ENCODE measurements around the gene POU2AF1.

Gene POU2AF1

DNA sequence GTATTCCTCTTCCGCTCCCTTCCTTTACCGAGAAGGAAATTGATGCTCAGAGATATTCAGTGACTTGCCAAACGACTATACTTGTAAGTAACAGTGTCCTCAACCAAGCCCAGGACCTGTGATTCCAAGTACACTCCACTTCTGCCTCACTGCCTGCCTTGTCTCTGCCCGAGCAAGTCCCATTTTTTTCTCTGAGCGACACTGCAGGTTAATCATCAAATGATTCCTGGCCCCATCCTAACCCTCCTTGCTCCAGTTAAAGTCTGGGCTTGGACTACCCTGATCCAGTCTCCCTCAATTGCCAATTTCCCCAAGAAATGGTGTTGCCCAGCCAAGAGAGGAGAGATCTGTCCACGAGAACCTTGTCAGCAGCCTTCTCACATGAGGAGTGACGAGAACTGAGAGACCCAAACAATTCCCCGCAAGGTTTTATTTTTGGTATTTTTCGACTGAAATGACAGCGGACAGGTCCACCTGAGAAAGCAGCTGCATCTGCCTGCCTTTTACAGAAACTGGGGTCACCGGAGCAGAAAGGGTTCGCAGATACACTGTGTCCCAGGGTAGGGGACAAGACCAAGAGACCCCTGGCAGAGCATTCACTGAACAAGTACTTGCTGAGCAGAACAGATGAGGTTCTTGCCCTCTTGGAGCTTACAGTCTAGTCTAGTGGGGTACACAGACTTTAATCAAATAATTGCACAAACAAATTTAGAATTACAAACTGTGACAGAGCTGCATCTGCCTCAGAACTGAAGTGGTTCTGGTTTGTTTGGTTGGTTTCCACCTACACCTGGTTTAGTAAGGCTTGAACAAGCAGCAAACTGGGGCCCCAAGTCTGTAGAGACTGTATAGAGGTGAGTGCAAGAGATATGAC lies 11.4 kb downstream of the POU2AF1 start:
- Histone ChIP-seq H3K27ac (ENCODE audit: insufficient read depth in 1 of 2, low read depth in 1 of 2, low read length in 2 of 2, poor library complexity in 1 of 2, severe bottlenecking in 2 of 2) (no peak overlapping the region), H3K9me3 (ENCODE audit: control extremely low read depth in 1 of 5, control insufficient read depth in 4 of 5, insufficient read depth in 2 of 5, low read depth in 1 of 5, low read length in 4 of 5) (peaks cover 0 to 1% (median 0%) of the 10 kb centered on the region in 5 experiments), H3K27me3 (replicated peaks in 2 of 5; ENCODE audit: control insufficient read depth in 4 of 5, insufficient read depth in 5 of 5, low read length in 4 of 5) (peaks cover 0 to 11% (median 0%) of the 10 kb centered on the region in 5 experiments), H3K4me3 (ENCODE audit: control insufficient read depth in 1 of 7, extremely low read depth in 1 of 7, insufficient read depth in 4 of 7, low read depth in 2 of 7, low read length in 6 of 7) (no peak overlapping the region), H3K36me3 (ENCODE audit: control insufficient read depth in 4 of 4, insufficient read depth in 4 of 4, low read length in 3 of 4) (no peaks in the 10 kb centered on the region), H3K4me1 (ENCODE audit: control extremely low read depth in 1 of 4, control insufficient read depth in 4 of 4, insufficient read depth in 4 of 4, low read length in 3 of 4) (no peaks in the 10 kb centered on the region)
- DNase-seq = no peak
- WGBS (ENCODE audit: insufficient coverage) = 95% methylated on average over 12 of the region's 12 CpGs
- ChIA-PET CTCF (no interaction called here), POLR2A (no interaction called here)

DNA sequence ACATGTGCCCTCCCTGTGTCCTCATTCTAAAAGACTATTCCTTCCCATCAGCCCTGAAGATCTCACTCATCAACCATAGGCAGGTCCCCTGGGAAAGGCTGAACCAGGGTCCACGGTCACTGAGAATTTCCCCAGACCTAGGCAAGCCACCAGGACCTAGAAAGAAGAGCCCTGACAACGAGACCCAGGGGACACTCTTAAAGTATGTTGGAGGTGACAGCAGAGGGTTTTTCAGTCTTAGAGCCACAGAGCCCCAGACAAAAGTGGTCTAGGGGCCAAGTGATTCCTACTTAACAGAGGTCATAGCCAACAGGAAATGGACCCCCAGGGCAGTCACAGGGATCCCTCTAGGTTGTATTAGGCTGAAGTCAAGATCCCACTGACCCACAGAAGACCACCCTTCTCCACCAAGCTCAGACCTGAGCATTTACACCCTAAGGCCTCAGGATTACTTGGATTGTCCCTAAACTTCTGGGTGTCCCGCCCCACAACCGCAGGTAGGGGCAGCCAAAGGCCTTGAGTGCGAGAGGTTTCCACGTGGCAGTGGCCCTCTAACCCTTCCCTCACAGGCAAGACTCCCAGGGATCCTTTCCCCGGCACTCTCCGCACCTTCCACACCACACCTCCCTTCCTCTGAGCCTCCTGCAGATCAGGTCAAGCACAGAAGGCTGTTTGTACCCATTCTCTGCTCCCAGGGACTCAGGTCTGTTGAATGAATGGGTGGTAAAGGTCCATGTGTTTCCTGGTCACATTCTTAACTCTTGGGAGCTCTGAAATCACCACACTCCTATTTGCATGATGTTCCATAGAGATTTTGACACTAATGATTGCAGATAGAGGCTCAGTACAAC lies 12.3 kb downstream of the POU2AF1 start:
- H3K27me3 ChIP-seq (replicated peaks in 2 of 5; ENCODE audit: control insufficient read depth in 4 of 5, insufficient read depth in 5 of 5, low read length in 4 of 5) = peaks cover 0 to 11% (median 0%) of the 10 kb centered on the region in 5 experiments

DNA sequence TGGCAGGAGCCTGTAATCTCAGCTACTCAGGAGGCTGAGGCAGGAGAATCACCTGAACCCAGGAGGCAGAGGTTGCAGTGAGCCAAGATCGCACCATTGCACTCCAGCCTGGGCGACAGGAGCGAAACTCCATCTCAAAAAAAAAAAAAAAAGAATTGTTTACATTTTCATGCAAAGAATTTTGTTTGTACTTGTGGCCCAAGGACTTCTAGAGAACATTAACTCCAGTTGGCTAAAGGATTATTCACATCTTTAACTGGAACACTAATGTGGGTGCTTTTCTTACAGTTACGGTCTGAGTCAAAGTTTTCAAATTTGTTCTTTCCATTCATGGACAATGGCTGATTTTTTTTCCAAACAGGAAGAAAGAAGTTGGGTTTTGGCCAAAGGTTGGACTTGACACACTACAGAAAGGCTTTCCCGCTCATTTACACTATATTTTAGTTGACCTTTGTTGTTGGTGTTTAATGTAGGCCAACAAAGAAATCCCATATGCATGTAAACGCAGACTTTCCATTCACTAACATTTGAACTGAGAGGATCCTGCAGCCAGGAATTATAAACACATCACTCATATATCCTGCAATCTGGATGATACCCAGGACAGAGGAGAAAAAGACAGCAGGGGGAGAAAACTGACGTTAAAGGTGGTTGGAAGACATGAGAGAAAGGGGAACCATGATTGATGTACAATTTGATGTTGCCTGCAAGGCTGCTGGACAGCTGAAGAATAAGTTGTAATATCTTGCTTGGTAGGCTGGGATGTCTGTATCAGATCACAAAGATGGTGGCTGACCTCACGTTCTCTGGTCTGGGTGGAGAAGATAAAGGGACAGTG lies 13.1 kb downstream of the POU2AF1 start:
- no peak overlapping the region for H3K27ac ChIP-seq (ENCODE audit: insufficient read depth in 1 of 2, low read depth in 1 of 2, low read length in 2 of 2, poor library complexity in 1 of 2, severe bottlenecking in 2 of 2)
- H3K36me3 ChIP-seq (ENCODE audit: control insufficient read depth in 4 of 4, insufficient read depth in 4 of 4, low read length in 3 of 4) = no peaks in the 10 kb centered on the region
- H3K27me3 ChIP-seq (replicated peaks in 2 of 5; ENCODE audit: control insufficient read depth in 4 of 5, insufficient read depth in 5 of 5, low read length in 4 of 5) = peaks cover 0 to 8% (median 0%) of the 10 kb centered on the region in 5 experiments
- peaks cover 0 to 1% (median 0%) of the 10 kb centered on the region in 5 experiments for H3K9me3 ChIP-seq (ENCODE audit: control extremely low read depth in 1 of 5, control insufficient read depth in 4 of 5, insufficient read depth in 2 of 5, low read depth in 1 of 5, low read length in 4 of 5)
- no peak for DNase-seq
- no peaks in the 10 kb centered on the region for H3K4me1 ChIP-seq (ENCODE audit: control extremely low read depth in 1 of 4, control insufficient read depth in 4 of 4, insufficient read depth in 4 of 4, low read length in 3 of 4)
- ChIA-PET CTCF (no interaction called here), POLR2A (no interaction called here)
- 90% methylated on average over 2 of the region's 8 CpGs for WGBS (ENCODE audit: insufficient coverage)
- H3K4me3 ChIP-seq (ENCODE audit: control insufficient read depth in 1 of 7, extremely low read depth in 1 of 7, insufficient read depth in 4 of 7, low read depth in 2 of 7, low read length in 6 of 7) = no peak overlapping the region

More for the DNA sequence above, 12.3 kb downstream of the POU2AF1 start:
- no peaks in the 10 kb centered on the region for H3K4me1 ChIP-seq (ENCODE audit: control extremely low read depth in 1 of 4, control insufficient read depth in 4 of 4, insufficient read depth in 4 of 4, low read length in 3 of 4)
- 92% methylated on average over 6 of the region's 8 CpGs for WGBS (ENCODE audit: insufficient coverage)
- no peak for DNase-seq
- H3K9me3 ChIP-seq (ENCODE audit: control extremely low read depth in 1 of 5, control insufficient read depth in 4 of 5, insufficient read depth in 2 of 5, low read depth in 1 of 5, low read length in 4 of 5) = peaks cover 0 to 1% (median 0%) of the 10 kb centered on the region in 5 experiments
- no peaks in the 10 kb centered on the region for H3K36me3 ChIP-seq (ENCODE audit: control insufficient read depth in 4 of 4, insufficient read depth in 4 of 4, low read length in 3 of 4)
- ChIA-PET POLR2A (interaction anchor here (0.6 kb wide), 1 partner anchor 1818 kb away, joined by 4 read pairs; no protein-coding TSS in a partner anchor), CTCF (no interaction called here)
- H3K4me3 ChIP-seq (ENCODE audit: control insufficient read depth in 1 of 7, extremely low read depth in 1 of 7, insufficient read depth in 4 of 7, low read depth in 2 of 7, low read length in 6 of 7) = no peak overlapping the region
- H3K27ac ChIP-seq (ENCODE audit: insufficient read depth in 1 of 2, low read depth in 1 of 2, low read length in 2 of 2, poor library complexity in 1 of 2, severe bottlenecking in 2 of 2) = no peak overlapping the region

DNA sequence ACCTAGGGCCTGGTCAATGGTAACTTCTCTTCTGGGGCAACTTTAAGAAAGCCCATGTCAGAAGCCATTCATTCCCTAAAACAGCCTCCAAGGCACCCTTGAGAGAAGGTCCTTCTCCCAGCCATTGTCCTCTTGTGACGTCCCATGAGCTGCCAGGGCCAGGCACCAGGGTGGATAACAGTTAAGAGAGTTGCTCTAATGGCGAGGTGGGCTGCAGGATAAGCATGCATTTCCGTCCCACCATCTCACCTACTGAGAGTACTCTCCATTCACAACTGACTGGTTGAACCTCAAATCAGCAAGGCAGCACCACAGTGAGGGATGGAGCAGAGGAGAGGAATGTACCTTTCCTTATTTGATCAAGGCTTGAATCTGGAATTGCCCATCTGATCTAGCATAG lies 14.6 kb downstream of the POU2AF1 start:
- H3K27me3 ChIP-seq (replicated peaks in 2 of 5; ENCODE audit: control insufficient read depth in 4 of 5, insufficient read depth in 5 of 5, low read length in 4 of 5) = peaks cover 0 to 1% (median 0%) of the 10 kb centered on the region in 5 experiments
- H3K27ac ChIP-seq (ENCODE audit: insufficient read depth in 1 of 2, low read depth in 1 of 2, low read length in 2 of 2, poor library complexity in 1 of 2, severe bottlenecking in 2 of 2) = no peak overlapping the region
- POLR2A ChIA-PET = no interaction called here
- DNase-seq = no peak
- WGBS (ENCODE audit: insufficient coverage) = 90% methylated on average over 2 of the region's 3 CpGs
- no peaks in the 10 kb centered on the region for H3K4me1 ChIP-seq (ENCODE audit: control extremely low read depth in 1 of 4, control insufficient read depth in 4 of 4, insufficient read depth in 4 of 4, low read length in 3 of 4)
- peaks cover 0 to 1% (median 0%) of the 10 kb centered on the region in 5 experiments for H3K9me3 ChIP-seq (ENCODE audit: control extremely low read depth in 1 of 5, control insufficient read depth in 4 of 5, insufficient read depth in 2 of 5, low read depth in 1 of 5, low read length in 4 of 5)
- no peak overlapping the region for H3K4me3 ChIP-seq (ENCODE audit: control insufficient read depth in 1 of 7, extremely low read depth in 1 of 7, insufficient read depth in 4 of 7, low read depth in 2 of 7, low read length in 6 of 7)
- CTCF ChIA-PET = no interaction called here
- no peaks in the 10 kb centered on the region for H3K36me3 ChIP-seq (ENCODE audit: control insufficient read depth in 4 of 4, insufficient read depth in 4 of 4, low read length in 3 of 4)

DNA sequence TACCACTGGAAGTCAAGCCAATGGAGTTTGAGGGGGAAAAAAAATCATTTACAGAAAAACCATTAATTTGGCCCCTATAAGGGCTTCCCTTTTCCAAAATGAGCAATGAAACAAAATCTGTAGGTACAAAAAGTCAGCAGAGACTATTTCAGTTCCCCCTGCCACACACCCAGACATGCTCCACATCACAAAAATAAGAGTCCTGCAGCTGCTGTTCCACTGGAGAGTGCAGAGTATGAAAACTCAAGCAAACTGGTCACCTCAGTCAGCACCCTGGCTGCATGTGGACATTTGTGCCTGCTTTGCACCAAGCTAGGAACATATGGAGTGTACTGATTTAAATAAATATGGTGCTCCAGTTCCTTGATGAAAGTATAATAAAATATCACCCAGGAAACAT lies 15.1 kb downstream of the POU2AF1 start:
- Histone ChIP-seq H3K9me3 (ENCODE audit: control extremely low read depth in 1 of 5, control insufficient read depth in 4 of 5, insufficient read depth in 2 of 5, low read depth in 1 of 5, low read length in 4 of 5) (peaks cover 0 to 1% (median 0%) of the 10 kb centered on the region in 5 experiments), H3K27ac (ENCODE audit: insufficient read depth in 1 of 2, low read depth in 1 of 2, low read length in 2 of 2, poor library complexity in 1 of 2, severe bottlenecking in 2 of 2) (no peak overlapping the region), H3K27me3 (replicated peaks in 2 of 5; ENCODE audit: control insufficient read depth in 4 of 5, insufficient read depth in 5 of 5, low read length in 4 of 5) (no peaks in the 10 kb centered on the region), H3K4me3 (ENCODE audit: control insufficient read depth in 1 of 7, extremely low read depth in 1 of 7, insufficient read depth in 4 of 7, low read depth in 2 of 7, low read length in 6 of 7) (no peak overlapping the region), H3K4me1 (ENCODE audit: control extremely low read depth in 1 of 4, control insufficient read depth in 4 of 4, insufficient read depth in 4 of 4, low read length in 3 of 4) (no peaks in the 10 kb centered on the region), H3K36me3 (ENCODE audit: control insufficient read depth in 4 of 4, insufficient read depth in 4 of 4, low read length in 3 of 4) (no peaks in the 10 kb centered on the region)
- DNase-seq = no peak
- ChIA-PET CTCF (interaction anchor here (1.6 kb wide), 1 partner anchor 54 kb away, joined by 3 read pairs; no protein-coding TSS in a partner anchor), POLR2A (no interaction called here)

GRCh38 chr11:111362887-111363411 lies 16.1 kb downstream of the POU2AF1 start:
- no peak overlapping the region for H3K27ac ChIP-seq (ENCODE audit: insufficient read depth in 1 of 2, low read depth in 1 of 2, low read length in 2 of 2, poor library complexity in 1 of 2, severe bottlenecking in 2 of 2)
- ChIA-PET CTCF (interaction anchor here (1.6 kb wide), 1 partner anchor 55 kb away, joined by 3 read pairs; no protein-coding TSS in a partner anchor), POLR2A (no interaction called here)
- no peaks in the 10 kb centered on the region for H3K4me1 ChIP-seq (ENCODE audit: control extremely low read depth in 1 of 4, control insufficient read depth in 4 of 4, insufficient read depth in 4 of 4, low read length in 3 of 4)
- H3K36me3 ChIP-seq (ENCODE audit: control insufficient read depth in 4 of 4, insufficient read depth in 4 of 4, low read length in 3 of 4) = no peaks in the 10 kb centered on the region
- H3K27me3 ChIP-seq (replicated peaks in 2 of 5; ENCODE audit: control insufficient read depth in 4 of 5, insufficient read depth in 5 of 5, low read length in 4 of 5) = no peaks in the 10 kb centered on the region
- WGBS (ENCODE audit: insufficient coverage) = 100% methylated on average over 5 of the region's 9 CpGs
- no peak overlapping the region for H3K4me3 ChIP-seq (ENCODE audit: control insufficient read depth in 1 of 7, extremely low read depth in 1 of 7, insufficient read depth in 4 of 7, low read depth in 2 of 7, low read length in 6 of 7)
- H3K9me3 ChIP-seq (ENCODE audit: control extremely low read depth in 1 of 5, control insufficient read depth in 4 of 5, insufficient read depth in 2 of 5, low read depth in 1 of 5, low read length in 4 of 5) = peaks cover 0 to 1% (median 0%) of the 10 kb centered on the region in 5 experiments
- DNase-seq = no peak
